ENCODE measurements around the gene OST4.
"Not testable (repeated sequence)": the region's sequence is repeated elsewhere in the genome, so short reads cannot be mapped to it uniquely, and the experiment has no call there.

Gene OST4

DNA sequence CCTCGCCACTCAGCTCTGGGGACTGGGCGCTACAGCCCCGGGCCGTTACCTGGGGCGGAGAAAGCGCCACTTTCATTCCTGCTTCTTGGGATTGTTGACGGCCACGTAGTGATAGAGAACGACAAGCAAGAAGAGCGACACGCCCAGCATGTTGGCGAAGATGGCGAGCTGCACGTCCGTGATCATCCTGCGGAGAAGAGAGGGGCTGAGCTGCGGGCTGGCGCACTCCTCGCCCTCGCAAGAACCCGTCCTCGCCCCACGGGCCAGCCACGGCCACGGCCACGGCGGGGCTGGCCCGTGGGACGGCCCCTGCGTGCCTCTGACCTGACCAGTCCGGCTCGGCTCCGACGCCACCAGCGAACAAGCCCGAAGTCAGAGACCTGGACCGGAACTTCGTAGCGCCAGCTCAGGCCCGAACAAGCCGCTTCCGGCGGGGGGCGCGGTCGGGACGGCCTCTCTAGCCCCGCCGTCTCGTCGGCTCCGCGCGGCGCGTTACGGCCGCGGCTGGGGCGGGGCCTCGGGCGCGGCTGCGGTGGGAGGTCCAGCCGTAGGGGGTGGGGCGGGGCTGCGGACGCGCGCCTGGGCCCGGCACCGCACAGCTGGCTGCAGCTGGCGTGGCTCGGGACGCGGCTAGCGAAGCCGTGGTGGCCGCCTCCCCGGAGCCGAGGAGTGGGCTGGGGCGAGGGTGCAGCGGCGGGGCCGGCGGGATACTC is at the start of gene OST4:
OST4 (minus strand) TSS at position 378 of the 713 bp plus-strand sequence.
- peak; percentile 81 for DNase-seq (ENCODE audit: low read depth)

DNA sequence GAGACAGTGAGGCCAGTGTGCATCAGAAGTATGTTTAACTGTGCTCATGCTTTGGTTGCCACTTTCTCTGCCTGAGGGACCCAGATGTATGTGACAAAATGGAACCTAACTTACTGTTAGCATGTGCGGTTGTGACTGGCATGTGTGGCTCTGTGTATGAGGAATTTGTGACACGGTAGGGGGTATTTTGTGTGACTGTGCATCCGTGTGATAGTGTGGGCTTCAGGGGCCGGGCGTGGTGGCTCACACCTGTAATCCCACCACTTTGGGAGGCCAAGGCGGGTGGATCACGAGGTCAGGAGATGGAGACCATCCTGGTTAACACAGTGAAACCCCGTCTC is 47.8 kb upstream of the OST4 start:
- not testable (repeated sequence) for DNase-seq (ENCODE audit: low read depth)

- no peak for DNase-seq (ENCODE audit: low read depth)
Measured at GRCh38 chr2:27118525-27119329, 47.3 kb upstream of the OST4 start, which contains the start of gene CGREF1. Gene CGREF1 (minus strand): TSS chr2:27119128. CDS start chr2:27104366, 14,762 bp downstream.

DNA sequence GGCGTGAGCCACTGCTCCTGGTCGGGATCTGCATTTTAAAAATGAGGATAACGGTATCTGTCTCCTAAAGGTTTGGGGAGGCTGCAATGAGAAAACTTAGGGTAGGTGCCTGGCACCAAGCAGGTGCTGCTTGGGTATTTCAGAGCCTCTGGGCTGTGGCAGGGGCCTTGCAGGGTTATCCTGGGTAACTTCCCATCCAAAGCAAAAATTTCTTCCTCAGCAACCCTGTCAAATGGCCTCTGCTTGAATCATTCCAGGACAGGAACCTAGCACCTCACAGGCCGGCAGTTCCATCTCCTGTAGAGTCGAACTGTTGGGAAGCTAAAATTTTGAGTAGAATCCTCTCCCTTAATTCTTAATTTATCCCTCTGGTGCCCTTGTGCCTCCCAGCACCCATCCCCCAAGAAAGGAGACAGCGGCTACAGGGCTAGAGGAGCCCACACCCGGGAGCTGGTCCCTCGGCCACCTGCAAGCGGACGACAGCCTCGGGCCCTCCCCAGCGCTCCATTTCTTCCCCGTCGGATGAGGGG is 46.6 kb upstream of the OST4 start:
- DNase-seq (ENCODE audit: low read depth), result no peak

DNA sequence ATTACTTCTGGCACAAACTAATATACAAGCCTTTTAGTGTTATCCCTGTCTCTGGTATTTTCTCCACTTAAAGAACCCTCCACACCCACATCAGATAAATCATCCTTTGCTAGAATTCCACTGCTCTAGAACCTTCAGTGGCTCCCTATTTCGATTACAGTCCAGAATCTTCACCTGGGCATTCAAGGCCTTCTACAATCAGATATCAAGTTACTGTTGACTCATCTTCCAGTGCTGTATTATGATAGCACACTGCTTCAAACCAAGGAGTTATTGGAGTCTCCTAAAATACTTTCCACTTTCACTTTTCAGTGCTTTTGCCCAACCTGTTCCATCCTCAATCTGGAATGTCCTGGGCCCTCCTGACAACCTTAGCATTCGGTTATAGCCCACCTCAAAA is 44.1 kb upstream of the OST4 start:
- no peak for DNase-seq (ENCODE audit: low read depth)

GRCh38 chr2:27111392-27112078 is 40.1 kb upstream of the OST4 start:
- not testable (repeated sequence) for DNase-seq (ENCODE audit: low read depth)

GRCh38 chr2:27110603-27111352 is 39.3 kb upstream of the OST4 start:
- DNase-seq (ENCODE audit: low read depth), result not testable (repeated sequence)

DNA sequence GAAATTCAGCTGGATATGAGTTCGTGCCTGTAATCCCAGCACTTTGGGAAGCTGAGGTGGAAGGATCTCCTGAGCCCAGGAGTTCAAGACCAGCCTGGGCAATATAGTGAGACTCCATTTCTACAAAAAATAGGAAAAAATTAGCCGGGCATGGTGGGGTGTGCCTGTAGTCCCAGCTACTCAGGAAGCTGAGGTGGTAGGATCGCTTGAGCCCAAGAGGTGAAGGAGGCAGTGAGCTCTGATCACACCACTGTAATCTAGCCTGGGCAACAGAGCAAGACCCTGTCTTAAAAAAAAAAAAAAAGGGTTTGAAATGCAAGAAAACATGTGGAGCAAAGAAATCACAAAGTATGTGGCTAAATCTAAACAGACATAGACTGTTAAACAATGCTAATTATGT is 37.6 kb upstream of the OST4 start:
- no peak for DNase-seq (ENCODE audit: low read depth)

DNA sequence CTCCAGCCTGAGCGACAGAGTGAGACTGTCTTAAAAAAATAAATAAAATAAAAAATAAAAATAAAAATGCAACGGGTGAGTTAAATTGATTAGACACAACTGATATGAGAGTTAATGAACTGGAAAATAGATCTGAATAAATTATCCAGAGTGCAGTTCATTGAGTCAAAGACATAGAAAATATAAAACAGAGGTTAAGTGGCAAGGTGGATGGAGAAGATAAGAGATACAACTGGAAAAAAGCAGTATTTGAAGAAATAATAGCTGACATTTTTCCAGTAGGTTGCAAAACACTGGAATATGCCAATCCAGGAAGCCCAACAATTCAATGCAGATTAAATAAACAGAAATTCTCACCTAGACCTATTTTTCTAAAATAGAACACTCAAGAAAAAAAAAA is 36.8 kb upstream of the OST4 start:
- DNase-seq (ENCODE audit: low read depth), result no peak

- no peak for DNase-seq (ENCODE audit: low read depth)
Measured at GRCh38 chr2:27105981-27106380, 34.5 kb upstream of the OST4 start.

DNA sequence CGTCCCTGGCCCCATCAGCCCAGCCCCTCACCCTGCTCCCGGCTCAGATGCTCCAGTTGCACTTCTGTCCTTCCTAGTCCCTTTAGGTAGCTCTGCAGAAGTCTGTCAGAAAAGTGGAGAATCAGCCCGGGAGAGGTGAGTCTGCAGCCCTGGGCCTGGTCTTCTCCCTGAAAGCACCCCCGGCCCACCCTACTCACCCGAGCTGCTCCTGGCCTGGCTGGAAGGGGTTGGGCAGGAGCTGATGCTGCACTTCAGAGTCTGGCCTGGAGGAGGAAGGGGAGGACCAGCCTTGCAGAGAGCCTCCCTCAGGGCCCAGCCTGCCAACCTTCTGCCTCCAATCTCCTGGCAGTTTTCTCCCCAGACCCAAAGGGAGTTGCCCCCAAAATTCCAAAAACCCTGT is 30.9 kb upstream of the OST4 start:
- DNase-seq (ENCODE audit: low read depth), result no peak

DNA sequence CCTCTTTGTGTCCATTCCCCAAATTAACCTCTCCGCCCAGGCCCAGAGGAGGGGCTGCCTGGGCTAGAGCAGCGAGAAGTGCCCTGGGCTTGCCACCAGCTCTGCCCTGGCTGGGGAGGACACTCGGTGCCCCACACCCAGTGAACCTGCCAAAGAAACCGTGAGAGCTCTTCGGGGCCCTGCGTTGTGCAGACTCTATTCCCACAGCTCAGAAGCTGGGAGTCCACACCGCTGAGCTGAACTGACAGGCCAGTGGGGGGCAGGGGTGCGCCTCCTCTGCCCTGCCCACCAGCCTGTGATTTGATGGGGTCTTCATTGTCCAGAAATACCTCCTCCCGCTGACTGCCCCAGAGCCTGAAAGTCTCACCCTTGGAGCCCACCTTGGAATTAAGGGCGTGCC is 28.6 kb upstream of the OST4 start:
- DNase-seq (ENCODE audit: low read depth), result no peak

- no peak for DNase-seq (ENCODE audit: low read depth)
Measured at GRCh38 chr2:27099334-27099955, 28.0 kb upstream of the OST4 start.

- DNase-seq (ENCODE audit: low read depth), result no peak
Measured at GRCh38 chr2:27097341-27097740, 25.9 kb upstream of the OST4 start.

- no peak for DNase-seq (ENCODE audit: low read depth)
Measured at GRCh38 chr2:27096748-27097297, 25.4 kb upstream of the OST4 start.

GRCh38 chr2:27095745-27096651 is 24.5 kb upstream of the OST4 start:
- no peak for DNase-seq (ENCODE audit: low read depth)

DNA sequence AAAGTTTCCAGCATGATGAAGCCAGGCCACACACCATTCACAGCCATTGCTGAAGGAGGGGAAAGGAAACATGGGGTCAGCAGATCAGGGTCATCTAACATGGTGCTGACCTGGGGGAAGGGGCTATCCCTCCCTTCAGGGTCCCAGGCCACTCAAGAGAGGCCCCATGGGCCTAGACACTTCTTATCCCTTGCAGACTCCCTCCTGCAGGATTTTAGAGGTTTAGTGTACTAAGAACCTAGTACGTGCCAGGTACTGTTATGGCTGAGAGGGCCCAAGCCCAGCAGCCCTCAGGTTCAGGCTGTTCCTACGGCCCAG is 23.9 kb upstream of the OST4 start:
- DNase-seq (ENCODE audit: low read depth), result no peak

DNA sequence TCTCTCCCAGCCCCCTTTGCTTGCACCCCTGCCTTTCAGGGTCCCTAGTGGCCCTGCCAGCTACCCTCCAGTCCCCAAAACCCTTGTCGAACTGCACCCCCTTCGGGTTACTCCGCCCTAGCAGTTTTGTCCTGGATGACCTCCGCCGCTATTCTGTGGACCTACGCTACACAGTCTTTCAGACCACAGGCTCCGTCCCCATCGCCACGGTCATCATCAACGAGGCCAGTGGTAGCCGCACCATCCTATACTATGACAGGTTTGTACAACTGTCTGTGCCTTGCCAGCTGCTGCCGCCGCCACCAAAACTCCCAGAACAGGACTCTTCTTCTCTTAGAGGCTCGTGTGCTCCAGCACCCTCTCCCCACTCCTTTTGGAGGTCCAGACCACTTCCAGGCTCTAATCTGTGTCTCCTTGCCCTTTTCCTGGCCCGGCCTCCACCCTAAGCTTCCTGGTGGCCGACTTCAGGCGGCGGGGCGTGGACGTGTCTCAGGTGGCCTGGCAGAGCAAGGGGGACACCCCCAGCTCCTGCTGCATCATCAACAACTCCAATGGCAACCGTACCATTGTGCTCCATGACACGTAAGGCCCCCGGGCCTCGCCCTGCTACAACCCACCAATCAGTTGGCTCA is 23.0 kb upstream of the OST4 start:
- no peak for DNase-seq (ENCODE audit: low read depth)

DNA sequence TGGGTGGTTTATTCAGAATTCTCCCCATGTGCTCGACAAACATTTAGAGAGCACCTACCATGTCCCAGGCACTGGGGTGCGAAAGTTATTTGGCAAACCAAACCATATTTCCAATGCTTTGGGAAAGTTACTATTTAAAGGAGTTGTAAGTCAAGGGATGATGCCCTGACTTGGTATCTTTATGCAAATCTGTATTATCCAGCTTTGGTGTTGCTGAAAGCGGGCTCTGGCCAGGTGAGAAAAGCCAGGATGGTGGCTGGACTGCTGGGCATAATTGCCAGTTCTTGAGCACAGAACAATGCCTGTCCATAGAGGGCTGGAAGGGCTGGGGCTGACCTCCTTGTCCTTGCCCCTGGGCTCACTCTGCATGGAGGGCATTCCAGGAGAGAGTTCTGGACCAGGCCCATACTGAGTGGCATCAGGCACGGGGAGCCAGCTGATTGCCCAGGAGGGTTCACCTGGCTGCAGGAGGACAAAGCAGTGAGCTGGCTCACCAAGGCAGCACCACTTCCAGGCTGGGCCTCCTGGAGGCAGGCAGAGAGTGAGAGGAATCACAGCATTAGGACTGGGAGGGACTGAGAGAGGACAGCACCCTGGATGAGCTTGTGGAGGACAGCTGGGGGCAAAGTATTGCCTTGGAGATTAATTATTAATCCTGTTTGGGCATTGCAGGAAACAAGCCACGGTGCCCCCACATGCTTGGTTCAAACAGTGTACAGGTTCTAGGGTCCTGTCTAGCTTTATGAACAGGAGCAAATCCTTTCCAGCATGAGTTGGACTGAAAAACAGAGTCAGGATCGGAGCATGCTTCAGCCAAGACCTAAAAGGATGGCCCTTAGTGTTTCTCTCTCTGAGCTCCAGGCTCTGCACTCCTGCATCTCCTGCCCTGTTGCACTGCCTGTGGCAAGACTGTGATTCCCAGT is 22.2 kb upstream of the OST4 start:
- DNase-seq (ENCODE audit: low read depth), result no peak
